Mesothelial cell of epicardium (in vitro differentiated cells): ENCODE measurements around the gene ZNF248. TPM values are rescaled to one million over a fixed set of nuclear protein-coding genes. Genes with fewer than 3 reads are reported as not detected.

ENCODE experiments used
- DNase-seq, 2 experiments: peaks; one replicate each; pipeline ENCODE4 v3.0.0; 2021; ENCODE audit warnings: low spot score in 2 of 2; ENCODE audit not compliant: unreplicated experiment in 2 of 2
- H3K27ac Mint-ChIP-seq: 2 replicates; pipeline ENCODE4 v1.8.0; 2021; ENCODE audit warnings: mixed read lengths
- H3K27me3 Mint-ChIP-seq: 2 replicates; pipeline ENCODE4 v1.8.0; 2021; ENCODE audit warnings: low read depth, mixed read lengths
- H3K36me3 Mint-ChIP-seq: 2 replicates; pipeline ENCODE4 v1.8.0; 2021; ENCODE audit warnings: mixed read lengths
- H3K4me1 Mint-ChIP-seq: 2 replicates; pipeline ENCODE4 v1.8.0; 2021; ENCODE audit warnings: mixed read lengths
- H3K4me3 Mint-ChIP-seq: 2 replicates; pipeline ENCODE4 v1.8.0; 2021; ENCODE audit warnings: mild to moderate bottlenecking, moderate library complexity, mixed read lengths
- H3K9me3 Mint-ChIP-seq: 2 replicates; pipeline ENCODE4 v1.8.0; 2021; ENCODE audit warnings: mixed read lengths
- total RNA-seq: library from RNA; stranded (reverse); gene quantifications from 3 replicates; pipeline ENCODE4 v1.2.1, GENCODE V29; 2021
- TF ChIP-seq, protein P1 (sequence below): fragments of 200-600 bp; sonication (generic); IDR thresholded peaks from one replicate; pipeline ENCODE4 v1.5.0; 2021; ENCODE audit warnings: antibody characterized with exemption; ENCODE audit not compliant: unreplicated experiment

ZNF248 gene
- total RNA-seq, 1 donor from 2014 or later = 15.8 TPM

DNA sequence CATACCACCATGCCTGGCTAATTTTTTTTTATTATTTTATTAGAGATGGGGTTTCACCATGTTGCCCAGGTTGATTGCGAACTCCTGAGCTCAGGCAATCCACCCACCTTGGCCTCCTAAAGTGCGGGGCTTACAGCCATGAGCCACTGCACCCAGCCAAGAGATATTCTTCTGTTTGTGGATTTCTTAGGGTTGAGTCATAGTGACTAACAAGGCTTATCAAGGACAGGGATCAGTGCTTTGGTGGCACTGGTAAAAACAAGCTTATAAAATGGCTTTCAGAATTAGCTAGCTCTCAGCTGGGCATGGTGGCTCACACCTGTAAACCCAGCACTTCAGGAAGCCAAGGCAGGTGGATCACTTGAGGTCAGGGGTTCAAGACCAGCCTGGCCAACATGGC is 122.4 kb downstream of the ZNF248 start:
- Mint-ChIP-seq H3K9me3 (peaks cover 45% of the 10 kb centered on the region), H3K4me3 (no peak overlapping the region), H3K27me3 (no peaks in the 10 kb centered on the region), H3K36me3 (no peaks in the 10 kb centered on the region), H3K4me1 (no peaks in the 10 kb centered on the region), H3K27ac (no peak overlapping the region)
- TF ChIP-seq, protein P1, sequence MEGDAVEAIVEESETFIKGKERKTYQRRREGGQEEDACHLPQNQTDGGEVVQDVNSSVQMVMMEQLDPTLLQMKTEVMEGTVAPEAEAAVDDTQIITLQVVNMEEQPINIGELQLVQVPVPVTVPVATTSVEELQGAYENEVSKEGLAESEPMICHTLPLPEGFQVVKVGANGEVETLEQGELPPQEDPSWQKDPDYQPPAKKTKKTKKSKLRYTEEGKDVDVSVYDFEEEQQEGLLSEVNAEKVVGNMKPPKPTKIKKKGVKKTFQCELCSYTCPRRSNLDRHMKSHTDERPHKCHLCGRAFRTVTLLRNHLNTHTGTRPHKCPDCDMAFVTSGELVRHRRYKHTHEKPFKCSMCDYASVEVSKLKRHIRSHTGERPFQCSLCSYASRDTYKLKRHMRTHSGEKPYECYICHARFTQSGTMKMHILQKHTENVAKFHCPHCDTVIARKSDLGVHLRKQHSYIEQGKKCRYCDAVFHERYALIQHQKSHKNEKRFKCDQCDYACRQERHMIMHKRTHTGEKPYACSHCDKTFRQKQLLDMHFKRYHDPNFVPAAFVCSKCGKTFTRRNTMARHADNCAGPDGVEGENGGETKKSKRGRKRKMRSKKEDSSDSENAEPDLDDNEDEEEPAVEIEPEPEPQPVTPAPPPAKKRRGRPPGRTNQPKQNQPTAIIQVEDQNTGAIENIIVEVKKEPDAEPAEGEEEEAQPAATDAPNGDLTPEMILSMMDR = no peak
- no peak for DNase-seq

Other genes with a start within 250 kb of the ZNF248 start
- 12.3 to 12.7 TPM (median 12.5 TPM) in 3 replicates for gene ZNF25, start 119.0 kb upstream of the ZNF248 start, total RNA-seq
- 35.9 to 37.5 TPM (median 36.1 TPM) in 3 replicates for gene ZNF33A, start 153.1 kb upstream of the ZNF248 start, total RNA-seq
- 24.2 to 24.9 TPM (median 24.8 TPM) in 3 replicates for gene ZNF37A, start 236.7 kb upstream of the ZNF248 start, total RNA-seq